Fibroblast of lung (primary cell): ENCODE data around the gene BLOC1S1.

Source experiments
- CTCF ChIP-seq, 2 donors: IDR thresholded peaks in 1 of 2; conservative IDR thresholded peaks in 1 of 2; 1 replicate in 1 of 2; 2 replicates in 1 of 2; pipeline ENCODE4 v1.5.1; 2011 to 2012; ENCODE audit warnings: low read length in 2 of 2, control low read depth in 1 of 2, inconsistent platforms in 1 of 2, low read depth in 1 of 2, mild to moderate bottlenecking in 1 of 2
- EZH2 ChIP-seq: IDR thresholded peaks from 2 replicates; pipeline ENCODE4 v1.5.1; 2012; ENCODE audit warnings: low read length, control low read depth, mild to moderate bottlenecking; ENCODE audit errors: missing control alignments

- TF ChIP-seq EZH2 = no peak
- no peak for TF ChIP-seq CTCF (conservative IDR thresholded peaks at IDR 0.05 in 1 of 2, IDR thresholded peaks at IDR 0.05 in 1 of 2; ENCODE audit: low read depth in 1 of 2, low read length in 2 of 2)
Observed at GRCh38 chr12:55713721-55714120, 2.1 kb upstream of the BLOC1S1 start.
